ENCODE results near the gene PPP1R14D.
"Not testable (repeated sequence)": the region's sequence is repeated elsewhere in the genome, so short reads cannot be mapped to it uniquely, and the experiment has no call there.

The PPP1R14D gene, protein sequence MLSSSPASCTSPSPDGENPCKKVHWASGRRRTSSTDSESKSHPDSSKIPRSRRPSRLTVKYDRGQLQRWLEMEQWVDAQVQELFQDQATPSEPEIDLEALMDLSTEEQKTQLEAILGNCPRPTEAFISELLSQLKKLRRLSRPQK

GRCh38 chr15:40828447-40829036 lies at the start of gene PPP1R14D:
TSS of gene PPP1R14D (minus strand) at chr15:40828708. CDS start at chr15:40828641, 67 bp downstream.
- DNase-seq: no peak

GRCh38 chr15:40877694-40878093 lies 49.2 kb upstream of the PPP1R14D start:
- no peak for DNase-seq

DNA sequence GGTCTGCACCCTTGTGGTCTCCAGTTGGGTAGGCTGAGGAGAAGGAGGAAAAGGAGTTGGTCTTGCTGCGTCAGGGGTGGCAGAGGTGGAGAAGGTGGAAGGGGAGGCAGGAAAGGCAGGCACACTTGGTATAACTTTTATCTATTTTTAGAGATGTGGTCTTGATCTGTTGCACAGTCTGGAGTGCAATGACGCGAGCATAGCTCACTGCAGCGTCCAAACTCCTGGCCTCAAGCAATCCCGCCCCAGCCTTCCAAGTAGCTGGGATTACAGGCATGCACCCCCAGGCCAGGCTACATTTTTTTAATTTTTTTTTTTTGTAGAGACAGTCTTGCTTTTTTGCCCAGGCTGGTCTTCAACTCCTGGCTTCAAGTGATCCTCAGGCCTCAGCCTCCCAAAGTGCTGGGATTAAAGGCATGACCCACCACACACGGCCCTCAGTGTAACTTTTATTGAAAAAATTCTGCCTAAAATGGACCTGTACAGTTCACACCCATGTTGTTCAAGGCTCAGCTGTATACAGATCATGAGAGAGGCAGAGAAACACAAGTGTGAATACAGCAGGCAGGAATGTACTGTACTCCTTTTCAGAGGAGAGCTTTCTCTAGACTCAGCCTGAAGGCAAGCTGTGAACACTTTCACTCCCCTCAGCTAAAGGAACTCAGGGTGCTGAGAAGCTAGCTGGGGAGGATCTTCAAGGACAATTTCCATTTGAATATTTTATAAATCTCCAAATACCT lies 47.7 kb upstream of the PPP1R14D start:
- DNase-seq: no peak

- DNase-seq: peak; percentile 36
Observed at GRCh38 chr15:40873694-40874561, 45.4 kb upstream of the PPP1R14D start, which contains the start of gene RHOV. TSS of gene RHOV (minus strand) at chr15:40874234. CDS start at chr15:40874139, 95 bp downstream.

DNA sequence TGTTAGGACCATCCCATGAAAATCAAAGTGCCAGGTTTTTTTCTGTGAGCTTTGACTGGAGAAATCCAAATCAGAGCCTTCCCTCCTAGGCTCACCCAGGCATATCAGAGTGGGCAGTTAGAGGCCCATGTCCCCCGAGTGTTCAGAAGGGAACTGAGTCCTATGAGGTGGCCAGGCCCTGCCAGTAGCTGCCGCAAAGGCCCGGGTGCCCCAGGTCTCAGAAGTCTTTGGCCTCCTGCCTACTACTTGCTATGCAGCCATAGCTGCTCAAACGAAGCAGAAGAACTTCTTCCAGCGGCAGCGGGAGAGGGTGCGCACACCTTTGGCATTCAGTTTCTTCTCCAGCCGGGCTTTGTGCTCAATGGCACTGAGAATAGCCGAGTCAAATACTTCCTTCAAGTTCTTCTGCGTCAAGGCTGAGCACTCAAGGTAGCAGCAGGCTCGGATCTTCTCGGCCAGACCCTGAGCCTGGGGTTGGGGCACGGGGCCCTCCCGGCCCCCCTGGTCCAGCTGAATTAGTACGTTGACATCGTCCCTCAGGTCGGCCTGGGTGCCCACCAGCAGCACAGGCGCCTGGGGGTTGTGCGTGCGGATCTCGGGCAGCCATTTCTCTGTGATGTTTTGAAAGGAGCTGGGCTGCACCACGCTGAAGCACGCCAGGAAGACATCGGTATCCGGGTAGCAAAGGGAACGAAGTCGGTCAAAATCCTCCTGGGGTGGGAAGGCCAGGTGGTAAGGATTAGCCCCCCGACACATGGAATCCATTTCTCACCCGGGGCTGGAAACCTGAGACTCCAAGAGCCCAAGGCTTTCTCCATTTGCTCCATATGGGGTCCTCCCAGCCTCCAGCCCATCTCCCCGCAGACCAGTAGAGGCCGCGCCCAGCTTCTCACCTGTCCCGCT lies 44.5 kb upstream of the PPP1R14D start:
- DNase-seq: no peak

DNA sequence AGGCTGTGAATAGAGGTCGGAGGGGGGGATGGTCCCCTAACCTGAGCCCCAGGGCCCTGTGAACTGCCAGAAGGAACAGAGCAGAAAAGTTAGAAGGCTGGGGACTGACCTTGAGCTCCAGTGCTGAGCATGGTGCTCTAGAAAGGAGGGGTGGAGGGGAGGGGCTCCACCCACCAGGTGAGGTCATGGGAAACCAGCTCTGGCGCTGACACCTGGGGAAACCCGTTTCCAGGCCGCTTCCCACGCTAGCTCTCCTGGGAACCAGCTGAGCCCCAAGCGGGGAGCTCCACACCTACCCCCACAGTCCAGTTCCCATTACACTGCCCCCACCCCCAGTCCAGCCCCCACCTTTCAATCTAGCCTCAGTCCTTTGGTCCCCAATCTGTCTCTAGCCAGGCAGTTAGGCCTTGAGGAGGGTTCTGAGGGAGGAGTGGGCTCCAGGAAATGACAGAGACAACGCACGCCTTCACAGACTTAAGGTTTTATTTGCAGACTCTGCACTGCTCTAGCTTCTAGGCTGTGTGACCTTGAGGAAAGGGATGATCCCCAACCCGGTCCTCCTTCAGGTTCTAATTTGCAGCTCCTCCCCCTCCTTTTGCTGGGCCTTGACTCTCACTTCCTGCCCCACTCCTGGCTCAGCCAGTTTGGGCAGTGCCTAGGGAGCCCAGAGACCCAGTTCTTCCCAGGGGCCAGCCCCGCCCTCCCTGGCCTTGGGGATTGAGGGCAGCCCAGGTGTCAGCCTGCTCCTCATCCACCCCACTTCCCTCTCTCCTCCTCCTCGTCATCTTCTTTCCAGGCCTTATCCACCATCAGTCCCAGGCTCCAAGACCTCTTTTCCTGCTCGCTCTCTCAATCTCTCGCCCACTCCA lies 43.5 kb upstream of the PPP1R14D start:
- peak; percentile 15 for DNase-seq

GRCh38 chr15:40870716-40871115 lies 42.2 kb upstream of the PPP1R14D start:
- no peak for DNase-seq

- DNase-seq: no peak
Observed at GRCh38 chr15:40869686-40870085, 41.2 kb upstream of the PPP1R14D start.

DNA sequence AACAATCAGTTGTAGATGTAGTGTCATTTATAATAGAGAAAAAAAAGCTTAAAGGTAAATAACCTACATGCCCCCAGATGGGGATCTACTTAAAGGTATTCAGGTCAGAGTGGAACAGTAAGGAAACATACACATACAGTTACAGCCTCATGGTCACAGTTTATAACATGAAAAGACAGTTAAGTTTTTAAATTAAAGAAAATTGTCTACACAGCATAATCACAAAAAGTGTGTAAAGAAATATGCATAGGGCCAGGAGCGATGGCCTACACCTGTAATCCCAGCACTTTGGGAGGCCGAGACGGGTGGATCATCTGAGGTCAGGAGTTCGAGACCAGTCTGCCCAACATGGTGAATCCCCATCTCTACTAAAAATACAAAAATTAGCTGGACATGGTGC lies 38.7 kb upstream of the PPP1R14D start:
- DNase-seq: no peak

DNA sequence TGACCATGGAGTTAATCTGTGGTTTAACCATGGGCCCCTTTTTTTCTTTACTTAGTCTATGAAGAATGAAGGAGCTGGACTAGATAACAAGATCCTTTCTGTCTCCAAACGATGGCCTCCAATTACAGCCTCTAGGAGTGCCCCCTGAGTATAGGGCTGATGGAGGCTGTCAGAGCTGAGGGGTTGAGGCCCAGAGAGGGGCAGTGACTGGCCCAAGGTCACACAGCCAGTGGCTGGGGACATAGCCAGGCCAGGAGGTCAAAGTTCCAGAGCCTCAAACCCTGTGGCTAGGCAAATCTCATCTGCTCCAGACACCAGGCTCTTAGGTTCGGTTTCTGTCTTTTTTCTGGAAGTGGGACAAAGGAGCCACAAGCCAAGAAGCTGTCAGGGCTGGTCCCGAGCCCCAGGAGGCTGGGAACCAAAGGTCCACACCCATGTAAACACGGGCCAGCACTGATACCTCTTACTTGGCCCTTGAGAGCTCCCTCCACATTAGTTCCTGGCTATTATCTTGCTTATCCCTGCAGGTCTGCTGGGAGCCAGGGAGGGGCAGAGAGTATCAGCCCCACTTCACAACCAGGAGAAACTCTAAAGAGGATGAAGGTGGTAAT lies 35.3 kb upstream of the PPP1R14D start:
- no peak for DNase-seq

GRCh38 chr15:40861147-40861546 lies 32.6 kb upstream of the PPP1R14D start:
- DNase-seq: not testable (repeated sequence)

DNA sequence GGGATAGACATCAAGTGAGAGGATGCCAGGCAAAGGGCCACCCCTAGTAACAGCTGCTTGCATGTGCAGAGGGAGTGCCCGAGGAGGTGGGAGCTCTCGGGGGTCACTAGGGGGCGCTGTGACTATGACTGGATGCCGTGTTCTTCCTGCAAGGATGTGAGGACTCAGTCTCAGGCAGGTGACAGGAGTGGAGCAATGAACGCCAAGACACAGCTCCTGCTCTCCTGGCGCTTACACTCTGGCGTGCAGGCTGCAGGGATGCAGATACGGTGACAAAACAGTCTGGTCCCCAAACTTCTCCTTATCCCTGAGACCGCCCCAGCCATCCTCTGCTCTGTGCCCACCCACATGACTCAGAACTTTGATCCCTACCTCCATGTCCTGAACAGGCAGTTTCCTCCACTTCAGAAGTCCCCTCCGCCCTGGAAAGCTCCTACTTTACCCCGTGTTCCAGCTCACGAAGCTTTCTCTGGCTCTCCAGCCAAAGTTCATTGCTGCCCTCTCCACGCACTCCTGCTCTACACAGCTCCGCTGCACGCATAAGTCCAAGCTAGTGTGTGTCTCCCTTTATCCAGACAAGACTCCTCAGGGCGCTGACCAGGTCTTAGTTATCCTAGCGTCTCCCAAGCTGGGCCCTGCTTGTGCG lies 30.8 kb upstream of the PPP1R14D start:
- DNase-seq: peak; percentile 66

- DNase-seq: no peak
Observed at GRCh38 chr15:40858706-40859105, 30.2 kb upstream of the PPP1R14D start.

- peak; percentile 62 for DNase-seq
Observed at GRCh38 chr15:40857601-40858341, 29.3 kb upstream of the PPP1R14D start.

DNA sequence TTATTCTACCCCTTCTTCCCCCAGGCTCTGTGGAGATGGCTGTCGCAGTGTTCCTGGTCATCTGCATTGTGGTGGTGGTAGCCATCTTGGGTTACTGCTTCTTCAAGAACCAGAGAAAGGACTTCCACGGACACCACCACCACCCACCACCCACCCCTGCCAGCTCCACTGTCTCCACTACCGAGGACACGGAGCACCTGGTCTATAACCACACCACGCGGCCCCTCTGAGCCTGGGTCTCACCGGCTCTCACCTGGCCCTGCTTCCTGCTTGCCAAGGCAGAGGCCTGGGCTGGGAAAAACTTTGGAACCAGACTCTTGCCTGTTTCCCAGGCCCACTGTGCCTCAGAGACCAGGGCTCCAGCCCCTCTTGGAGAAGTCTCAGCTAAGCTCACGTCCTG lies 28.2 kb upstream of the PPP1R14D start:
- DNase-seq: no peak

- no peak for DNase-seq
Observed at GRCh38 chr15:40855706-40856234, 27.3 kb upstream of the PPP1R14D start.

DNA sequence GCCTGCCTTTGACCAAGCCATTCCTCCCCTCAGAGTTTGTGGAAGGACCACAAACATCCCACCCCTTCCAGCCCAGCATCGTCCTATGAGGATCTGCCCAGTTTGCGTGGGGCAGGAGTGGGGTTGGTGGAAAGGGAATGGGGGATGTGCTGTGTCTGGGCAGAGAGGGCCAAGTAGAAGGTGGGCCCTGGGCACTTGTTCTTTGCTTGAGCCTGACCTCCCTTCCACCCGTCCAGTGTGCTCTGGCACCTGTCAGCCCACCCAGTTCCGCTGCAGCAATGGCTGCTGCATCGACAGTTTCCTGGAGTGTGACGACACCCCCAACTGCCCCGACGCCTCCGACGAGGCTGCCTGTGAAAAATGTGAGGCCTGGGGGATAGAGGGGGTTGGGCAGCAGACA lies 25.7 kb upstream of the PPP1R14D start:
- DNase-seq: no peak

GRCh38 chr15:40853241-40853890 lies 24.9 kb upstream of the PPP1R14D start:
- DNase-seq: no peak

- DNase-seq: no peak
Observed at GRCh38 chr15:40852529-40852928, 24.0 kb upstream of the PPP1R14D start.

All from stimulated activated naive CD4-positive, alpha-beta T cell treated with Interleukin-2 at 50 U/mL for 16 hours (primary cell).